ENCODE measurements around the gene RNGTT. TPM values are rescaled to one million over a fixed set of nuclear protein-coding genes. Genes with fewer than 3 reads are reported as not detected.
"Not testable (repeated sequence)": the region's sequence is repeated elsewhere in the genome, so short reads cannot be mapped to it uniquely, and the experiment has no call there.

Gene RNGTT
- total and polyA plus RNA-seq, 7 donors = 3.9 to 8.8 (median 7.9) TPM

DNA sequence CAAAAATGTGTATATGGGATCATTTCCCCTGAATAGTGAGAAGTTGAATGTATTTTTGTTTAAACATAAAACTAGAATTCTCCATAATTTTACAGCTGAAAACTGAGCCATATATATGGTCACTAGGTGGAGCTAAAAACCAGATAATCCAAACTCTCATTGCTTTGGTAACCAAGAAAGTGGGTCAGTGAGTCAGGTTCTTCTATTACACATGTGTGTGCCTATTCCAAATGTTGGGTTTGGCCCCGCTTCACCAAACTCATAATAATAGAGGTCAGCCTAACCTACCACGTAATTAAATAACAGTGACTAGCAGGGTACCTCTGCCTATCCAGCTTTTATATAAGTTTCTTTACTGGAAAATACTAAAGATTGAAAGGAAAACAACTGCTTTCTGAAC lies 19.3 kb upstream of the RNGTT start:
- intact Hi-C loops (cut with DNase I) = loop anchor here (1.0 to 10.0 kb wide), 9 partner anchors 40 to 390 kb away; partner anchors contain the start of genes PNRC1 (in 1 of the 2) and UBE2J1 (in 1 of the 2)
- Histone ChIP-seq H3K36me3 (ENCODE audit: insufficient read depth in 1 of 2, low read depth in 1 of 2) (no peaks in the 10 kb centered on the region), H3K27me3 (ENCODE audit: insufficient read depth in 3 of 3, low read length in 2 of 3) (no peaks in the 10 kb centered on the region), H3K9me3 (no peaks in the 10 kb centered on the region), H3K4me3 (peak overlapping the region; percentile 24), H3K4me1 (peaks cover 12% of the 10 kb centered on the region), H3K27ac (peak overlapping the region; percentile 62)
- WGBS, 3 donors = 1 to 3% (median 3%) methylated on average over 2 of the region's 2 CpGs
- TF ChIP-seq, protein P1, sequence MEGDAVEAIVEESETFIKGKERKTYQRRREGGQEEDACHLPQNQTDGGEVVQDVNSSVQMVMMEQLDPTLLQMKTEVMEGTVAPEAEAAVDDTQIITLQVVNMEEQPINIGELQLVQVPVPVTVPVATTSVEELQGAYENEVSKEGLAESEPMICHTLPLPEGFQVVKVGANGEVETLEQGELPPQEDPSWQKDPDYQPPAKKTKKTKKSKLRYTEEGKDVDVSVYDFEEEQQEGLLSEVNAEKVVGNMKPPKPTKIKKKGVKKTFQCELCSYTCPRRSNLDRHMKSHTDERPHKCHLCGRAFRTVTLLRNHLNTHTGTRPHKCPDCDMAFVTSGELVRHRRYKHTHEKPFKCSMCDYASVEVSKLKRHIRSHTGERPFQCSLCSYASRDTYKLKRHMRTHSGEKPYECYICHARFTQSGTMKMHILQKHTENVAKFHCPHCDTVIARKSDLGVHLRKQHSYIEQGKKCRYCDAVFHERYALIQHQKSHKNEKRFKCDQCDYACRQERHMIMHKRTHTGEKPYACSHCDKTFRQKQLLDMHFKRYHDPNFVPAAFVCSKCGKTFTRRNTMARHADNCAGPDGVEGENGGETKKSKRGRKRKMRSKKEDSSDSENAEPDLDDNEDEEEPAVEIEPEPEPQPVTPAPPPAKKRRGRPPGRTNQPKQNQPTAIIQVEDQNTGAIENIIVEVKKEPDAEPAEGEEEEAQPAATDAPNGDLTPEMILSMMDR (IDR thresholded peaks at IDR 0.05) = peak; percentile 79
- peak; percentile 37 to 69 for DNase-seq
- ATAC-seq = peak; percentile 98 to 100 (median 98)

DNA sequence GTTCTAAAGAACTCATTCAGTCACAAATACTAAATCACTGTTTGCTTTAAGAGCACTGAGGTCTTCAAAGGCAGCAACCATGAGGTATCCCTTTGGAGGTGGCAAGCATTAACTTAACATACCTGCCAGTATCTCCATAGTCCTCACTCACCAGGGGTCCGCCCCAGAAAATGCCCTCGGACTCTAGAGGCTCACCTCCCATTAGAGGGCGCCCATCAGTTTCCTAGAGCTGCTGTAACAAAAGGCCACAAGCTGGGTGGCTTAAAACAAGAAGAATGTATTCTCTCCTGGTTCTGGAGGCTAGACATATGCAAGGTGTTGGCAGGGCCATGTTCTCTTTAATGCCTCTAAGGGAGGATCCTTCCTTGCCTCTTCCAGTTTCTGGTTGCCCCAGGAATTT lies 12.0 kb upstream of the RNGTT start:
- Histone ChIP-seq H3K4me1 (no peaks in the 10 kb centered on the region), H3K4me3 (no peak overlapping the region), H3K9me3 (no peaks in the 10 kb centered on the region), H3K27ac (no peak overlapping the region), H3K27me3 (ENCODE audit: insufficient read depth in 3 of 3, low read length in 2 of 3) (no peaks in the 10 kb centered on the region), H3K36me3 (ENCODE audit: insufficient read depth in 1 of 2, low read depth in 1 of 2) (no peaks in the 10 kb centered on the region)
- intact Hi-C loops (cut with DNase I) = no loop called here
- DNase-seq (no peak), ATAC-seq (no peak)
- TF ChIP-seq, protein P1 (IDR thresholded peaks at IDR 0.05) = no peak
- WGBS, 3 donors = 61 to 72% (median 71%) methylated on average over 3 of the region's 3 CpGs

GRCh38 chr6:88972504-88973423 lies 9.3 kb upstream of the RNGTT start:
- Histone ChIP-seq H3K9me3 (peaks cover 10% of the 10 kb centered on the region), H3K4me3 (no peak overlapping the region), H3K4me1 (no peaks in the 10 kb centered on the region), H3K27me3 (ENCODE audit: insufficient read depth in 3 of 3, low read length in 2 of 3) (no peaks in the 10 kb centered on the region), H3K27ac (no peak overlapping the region), H3K36me3 (ENCODE audit: insufficient read depth in 1 of 2, low read depth in 1 of 2) (no peaks in the 10 kb centered on the region)
- intact Hi-C loops (cut with DNase I) = no loop called here
- TF ChIP-seq, protein P1 (IDR thresholded peaks at IDR 0.05) = no peak
- 30 to 35% (median 31%) methylated on average over 6 of the region's 6 CpGs for WGBS, 3 donors
- DNase-seq = no peak
- ATAC-seq = no peak

DNA sequence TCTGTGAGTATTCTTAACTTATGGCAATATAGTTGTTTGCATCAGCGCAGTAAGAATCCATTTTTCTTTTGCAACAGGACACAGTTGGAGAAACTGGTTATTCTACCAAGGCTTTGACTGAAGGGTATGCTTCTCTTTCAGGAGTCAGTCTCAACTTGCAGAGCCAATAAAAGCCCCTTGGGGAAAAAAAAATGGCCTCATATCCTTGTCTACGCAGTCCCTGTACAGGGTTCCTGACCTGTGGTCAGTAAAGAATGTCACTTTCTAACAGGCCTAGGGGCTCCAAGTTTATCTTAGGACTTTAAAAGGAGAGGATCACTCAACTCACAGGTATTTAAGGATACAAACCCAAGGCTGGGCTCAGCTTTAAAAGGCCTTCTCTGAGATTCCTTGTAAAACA lies 6.9 kb upstream of the RNGTT start:
- Histone ChIP-seq H3K4me1 (no peaks in the 10 kb centered on the region), H3K27ac (no peak overlapping the region), H3K27me3 (ENCODE audit: insufficient read depth in 3 of 3, low read length in 2 of 3) (no peaks in the 10 kb centered on the region), H3K9me3 (peaks cover 21% of the 10 kb centered on the region), H3K4me3 (no peak overlapping the region), H3K36me3 (ENCODE audit: insufficient read depth in 1 of 2, low read depth in 1 of 2) (no peaks in the 10 kb centered on the region)
- intact Hi-C loops (cut with DNase I) = no loop called here
- WGBS, 3 donors = 88 to 93% (median 89%) methylated on average over 2 of the region's 2 CpGs
- DNase-seq (no peak), ATAC-seq (no peak)
- TF ChIP-seq, protein P1 (IDR thresholded peaks at IDR 0.05) = no peak

DNA sequence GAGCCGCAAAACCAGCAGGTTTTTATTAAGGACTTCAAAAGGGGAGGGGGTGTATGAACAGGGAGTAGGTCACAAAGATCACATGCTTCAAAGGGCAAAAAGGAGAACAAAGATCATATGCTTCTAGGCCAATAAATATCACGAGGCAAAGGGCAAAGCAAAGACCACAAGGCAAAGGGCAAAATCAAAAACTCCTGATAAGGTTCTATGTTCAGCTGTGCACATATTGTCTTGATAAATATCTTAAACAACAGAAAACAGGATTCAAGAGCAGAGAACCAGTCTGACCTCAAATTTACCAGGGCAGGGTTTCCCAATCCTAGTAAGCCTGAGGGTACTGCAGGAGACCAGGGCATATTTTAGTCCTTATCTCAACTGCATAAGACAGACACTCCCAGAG lies 5.8 kb upstream of the RNGTT start:
- H3K4me1 ChIP-seq; intact Hi-C loops (cut with DNase I); DNase-seq; H3K27me3 ChIP-seq (ENCODE audit: insufficient read depth in 3 of 3, low read length in 2 of 3); H3K27ac ChIP-seq; H3K36me3 ChIP-seq (ENCODE audit: insufficient read depth in 1 of 2, low read depth in 1 of 2); H3K4me3 ChIP-seq; ATAC-seq: not testable (repeated sequence)
- 59 to 89% (median 78%) methylated on average over 2 of the region's 2 CpGs for WGBS, 3 donors
- peaks cover 21% of the 10 kb centered on the region for H3K9me3 ChIP-seq
